ENCODE data around the gene PPP1R12C.

PPP1R12C gene

GRCh38 chr19:55115446-55116065 is 1.9 kb downstream of the PPP1R12C start:
- H3K4me1 ChIP-seq (ENCODE audit: control insufficient read depth in 1 of 2, insufficient read depth in 1 of 2, low read depth in 1 of 2, low read length in 1 of 2), result peaks cover 39 to 45% of the 10 kb centered on the region in 2 experiments
- TF ChIP-seq CTCF (IDR thresholded peaks at IDR 0.05), result no peak

DNA sequence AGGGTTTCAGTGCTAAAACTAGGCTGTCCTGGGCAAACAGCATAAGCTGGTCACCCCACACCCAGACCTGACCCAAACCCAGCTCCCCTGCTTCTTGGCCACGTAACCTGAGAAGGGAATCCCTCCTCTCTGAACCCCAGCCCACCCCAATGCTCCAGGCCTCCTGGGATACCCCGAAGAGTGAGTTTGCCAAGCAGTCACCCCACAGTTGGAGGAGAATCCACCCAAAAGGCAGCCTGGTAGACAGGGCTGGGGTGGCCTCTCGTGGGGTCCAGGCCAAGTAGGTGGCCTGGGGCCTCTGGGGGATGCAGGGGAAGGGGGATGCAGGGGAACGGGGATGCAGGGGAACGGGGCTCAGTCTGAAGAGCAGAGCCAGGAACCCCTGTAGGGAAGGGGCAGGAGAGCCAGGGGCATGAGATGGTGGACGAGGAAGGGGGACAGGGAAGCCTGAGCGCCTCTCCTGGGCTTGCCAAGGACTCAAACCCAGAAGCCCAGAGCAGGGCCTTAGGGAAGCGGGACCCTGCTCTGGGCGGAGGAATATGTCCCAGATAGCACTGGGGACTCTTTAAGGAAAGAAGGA is 2.8 kb downstream of the PPP1R12C start:
- no peaks in the 10 kb centered on the region for H3K27me3 ChIP-seq
- no peaks in the 10 kb centered on the region for H3K9me3 ChIP-seq
- peaks cover 35% of the 10 kb centered on the region for H3K36me3 ChIP-seq
- no peak overlapping the region for H3K4me3 ChIP-seq (ENCODE audit: low read depth in 1 of 2, low read length in 1 of 2)
- H3K4me1 ChIP-seq (ENCODE audit: control insufficient read depth in 1 of 2, insufficient read depth in 1 of 2, low read depth in 1 of 2, low read length in 1 of 2), result peaks cover 34 to 36% of the 10 kb centered on the region in 2 experiments
- no peak for TF ChIP-seq CTCF (IDR thresholded peaks at IDR 0.05)
- no peak overlapping the region for H3K27ac ChIP-seq

More at GRCh38 chr19:55115446-55116065, 1.9 kb downstream of the PPP1R12C start:
- peak overlapping the region; percentile 82 for H3K4me3 ChIP-seq (ENCODE audit: low read depth in 1 of 2, low read length in 1 of 2)
- H3K36me3 ChIP-seq, result peaks cover 26% of the 10 kb centered on the region
- H3K27ac ChIP-seq, result peak overlapping the region; percentile 88
- no peaks in the 10 kb centered on the region for H3K9me3 ChIP-seq
- H3K27me3 ChIP-seq, result no peaks in the 10 kb centered on the region

- Histone ChIP-seq H3K4me3 (ENCODE audit: low read depth in 1 of 2, low read length in 1 of 2) (no peak overlapping the region), H3K27me3 (no peaks in the 10 kb centered on the region), H3K9me3 (no peaks in the 10 kb centered on the region), H3K27ac (no peak overlapping the region), H3K36me3 (peaks cover 46% of the 10 kb centered on the region), H3K4me1 (ENCODE audit: control insufficient read depth in 1 of 2, insufficient read depth in 1 of 2, low read depth in 1 of 2, low read length in 1 of 2) (peaks cover 24 to 28% of the 10 kb centered on the region in 2 experiments)
- TF ChIP-seq CTCF (IDR thresholded peaks at IDR 0.05), result no peak
Measured at GRCh38 chr19:55113570-55114039, 3.8 kb downstream of the PPP1R12C start.

- TF ChIP-seq CTCF (IDR thresholded peaks at IDR 0.05), result no peak
- no peak overlapping the region for H3K27ac ChIP-seq
- peaks cover 49% of the 10 kb centered on the region for H3K36me3 ChIP-seq
- H3K9me3 ChIP-seq, result no peaks in the 10 kb centered on the region
- H3K27me3 ChIP-seq, result no peaks in the 10 kb centered on the region
- no peak overlapping the region for H3K4me3 ChIP-seq (ENCODE audit: low read depth in 1 of 2, low read length in 1 of 2)
- H3K4me1 ChIP-seq (ENCODE audit: control insufficient read depth in 1 of 2, insufficient read depth in 1 of 2, low read depth in 1 of 2, low read length in 1 of 2), result peaks cover 18 to 21% of the 10 kb centered on the region in 2 experiments
Measured at GRCh38 chr19:55112777-55113569, 4.5 kb downstream of the PPP1R12C start.

DNA sequence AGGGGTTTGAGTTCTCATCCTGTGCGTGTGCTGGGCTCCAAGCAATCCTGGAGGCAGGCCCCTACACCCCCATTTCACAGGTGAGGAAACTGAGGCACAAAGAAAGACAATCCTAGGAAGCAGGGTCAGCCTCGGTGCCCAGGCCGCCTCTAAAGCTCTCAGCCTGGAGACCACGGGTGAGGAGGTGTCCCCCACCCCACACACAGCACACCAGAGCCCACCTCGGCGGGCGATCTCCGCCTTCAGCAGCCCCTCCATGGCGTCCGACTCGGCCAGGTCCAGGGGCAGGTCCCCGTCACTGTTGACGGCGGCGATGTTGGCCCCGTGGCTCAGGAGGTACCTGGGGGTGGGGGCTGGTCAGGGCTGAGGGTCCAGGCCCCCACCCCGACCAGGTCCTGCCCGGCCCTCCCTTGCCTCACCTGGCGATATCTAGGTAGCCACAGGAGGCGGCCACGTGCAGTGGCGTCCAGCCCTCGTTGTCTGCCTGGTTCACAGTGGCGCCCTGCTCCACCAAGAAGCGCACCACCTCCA is 5.1 kb downstream of the PPP1R12C start:
- TF ChIP-seq CTCF (IDR thresholded peaks at IDR 0.05), result no peak
- Histone ChIP-seq H3K27ac (no peak overlapping the region), H3K4me1 (ENCODE audit: control insufficient read depth in 1 of 2, insufficient read depth in 1 of 2, low read depth in 1 of 2, low read length in 1 of 2) (peaks cover 16 to 19% of the 10 kb centered on the region in 2 experiments), H3K4me3 (ENCODE audit: low read depth in 1 of 2, low read length in 1 of 2) (no peak overlapping the region), H3K27me3 (no peaks in the 10 kb centered on the region), H3K9me3 (no peaks in the 10 kb centered on the region), H3K36me3 (peaks cover 49% of the 10 kb centered on the region)
